ENCODE measurements around the gene HERC4. TPM values are rescaled to one million over a fixed set of nuclear protein-coding genes. Genes with fewer than 3 reads are reported as not detected.

The HERC4 gene
- total and polyA plus RNA-seq, 9 of the 15 experiments (the other 6 are each of a cell fraction or from before 2014, with no cell fraction given) = 12.5 to 33.5 (median 22.8) TPM

DNA sequence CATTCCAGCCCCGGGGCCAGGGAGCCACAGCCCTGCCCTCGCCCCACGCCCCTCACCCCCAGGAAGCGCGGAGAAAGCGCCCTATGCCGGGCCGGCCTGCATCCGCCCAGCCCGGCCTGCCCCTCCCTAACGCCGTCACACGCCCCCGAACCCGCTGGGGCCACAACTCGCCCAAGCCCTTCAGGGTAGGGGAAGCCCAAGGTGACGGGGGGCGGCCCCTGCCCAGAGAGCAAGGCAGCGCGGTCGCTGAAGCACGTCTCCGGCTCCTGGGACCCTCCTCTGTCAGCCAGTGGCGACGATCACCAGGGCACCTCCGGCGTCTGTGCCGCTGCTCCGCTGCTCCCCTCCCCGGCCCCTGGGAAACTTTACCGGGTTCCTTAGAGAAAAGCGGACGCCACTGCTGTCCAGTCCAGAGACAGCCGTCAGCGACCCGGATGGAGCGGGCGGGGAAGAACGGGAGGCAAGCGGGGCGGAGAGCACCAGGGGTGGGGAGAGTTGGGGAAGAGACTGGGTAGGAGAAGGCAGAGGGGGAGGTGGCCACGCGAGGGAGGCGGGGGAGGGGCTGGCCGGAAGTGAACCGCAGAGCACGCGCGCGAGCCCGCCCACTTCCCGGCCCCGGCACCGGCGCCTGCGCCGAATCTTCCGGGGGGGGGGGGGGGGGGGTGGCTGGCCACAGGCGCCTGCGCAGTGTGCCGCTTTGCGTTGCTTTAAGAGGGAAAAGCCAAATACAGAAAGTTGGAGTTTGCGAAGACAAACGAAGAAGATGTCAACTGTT lies at the start of gene HERC4 (continued):
- TF ChIP-seq, protein P1, sequence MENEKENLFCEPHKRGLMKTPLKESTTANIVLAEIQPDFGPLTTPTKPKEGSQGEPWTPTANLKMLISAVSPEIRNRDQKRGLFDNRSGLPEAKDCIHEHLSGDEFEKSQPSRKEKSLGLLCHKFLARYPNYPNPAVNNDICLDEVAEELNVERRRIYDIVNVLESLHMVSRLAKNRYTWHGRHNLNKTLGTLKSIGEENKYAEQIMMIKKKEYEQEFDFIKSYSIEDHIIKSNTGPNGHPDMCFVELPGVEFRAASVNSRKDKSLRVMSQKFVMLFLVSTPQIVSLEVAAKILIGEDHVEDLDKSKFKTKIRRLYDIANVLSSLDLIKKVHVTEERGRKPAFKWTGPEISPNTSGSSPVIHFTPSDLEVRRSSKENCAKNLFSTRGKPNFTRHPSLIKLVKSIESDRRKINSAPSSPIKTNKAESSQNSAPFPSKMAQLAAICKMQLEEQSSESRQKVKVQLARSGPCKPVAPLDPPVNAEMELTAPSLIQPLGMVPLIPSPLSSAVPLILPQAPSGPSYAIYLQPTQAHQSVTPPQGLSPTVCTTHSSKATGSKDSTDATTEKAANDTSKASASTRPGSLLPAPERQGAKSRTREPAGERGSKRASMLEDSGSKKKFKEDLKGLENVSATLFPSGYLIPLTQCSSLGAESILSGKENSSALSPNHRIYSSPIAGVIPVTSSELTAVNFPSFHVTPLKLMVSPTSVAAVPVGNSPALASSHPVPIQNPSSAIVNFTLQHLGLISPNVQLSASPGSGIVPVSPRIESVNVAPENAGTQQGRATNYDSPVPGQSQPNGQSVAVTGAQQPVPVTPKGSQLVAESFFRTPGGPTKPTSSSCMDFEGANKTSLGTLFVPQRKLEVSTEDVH (IDR thresholded peaks at IDR 0.05; ENCODE audit: low read depth, partially characterized antibody) = no peak
- peak; percentile 14 for TF ChIP-seq POLR2H (tag; IDR thresholded peaks at IDR 0.05; ENCODE audit: low read depth)
- TF ChIP-seq TAL1 (IDR thresholded peaks at IDR 0.05) = no peak
- TF ChIP-seq ZC3H11A (IDR thresholded peaks at IDR 0.05; ENCODE audit: low read depth, low read length) = no peak
- TF ChIP-seq, protein P2, sequence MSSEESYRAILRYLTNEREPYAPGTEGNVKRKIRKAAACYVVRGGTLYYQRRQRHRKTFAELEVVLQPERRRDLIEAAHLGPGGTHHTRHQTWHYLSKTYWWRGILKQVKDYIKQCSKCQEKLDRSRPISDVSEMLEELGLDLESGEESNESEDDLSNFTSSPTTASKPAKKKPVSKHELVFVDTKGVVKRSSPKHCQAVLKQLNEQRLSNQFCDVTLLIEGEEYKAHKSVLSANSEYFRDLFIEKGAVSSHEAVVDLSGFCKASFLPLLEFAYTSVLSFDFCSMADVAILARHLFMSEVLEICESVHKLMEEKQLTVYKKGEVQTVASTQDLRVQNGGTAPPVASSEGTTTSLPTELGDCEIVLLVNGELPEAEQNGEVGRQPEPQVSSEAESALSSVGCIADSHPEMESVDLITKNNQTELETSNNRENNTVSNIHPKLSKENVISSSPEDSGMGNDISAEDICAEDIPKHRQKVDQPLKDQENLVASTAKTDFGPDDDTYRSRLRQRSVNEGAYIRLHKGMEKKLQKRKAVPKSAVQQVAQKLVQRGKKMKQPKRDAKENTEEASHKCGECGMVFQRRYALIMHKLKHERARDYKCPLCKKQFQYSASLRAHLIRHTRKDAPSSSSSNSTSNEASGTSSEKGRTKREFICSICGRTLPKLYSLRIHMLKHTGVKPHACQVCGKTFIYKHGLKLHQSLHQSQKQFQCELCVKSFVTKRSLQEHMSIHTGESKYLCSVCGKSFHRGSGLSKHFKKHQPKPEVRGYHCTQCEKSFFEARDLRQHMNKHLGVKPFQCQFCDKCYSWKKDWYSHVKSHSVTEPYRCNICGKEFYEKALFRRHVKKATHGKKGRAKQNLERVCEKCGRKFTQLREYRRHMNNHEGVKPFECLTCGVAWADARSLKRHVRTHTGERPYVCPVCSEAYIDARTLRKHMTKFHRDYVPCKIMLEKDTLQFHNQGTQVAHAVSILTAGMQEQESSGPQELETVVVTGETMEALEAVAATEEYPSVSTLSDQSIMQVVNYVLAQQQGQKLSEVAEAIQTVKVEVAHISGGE (CRISPR knock-in tag; IDR thresholded peaks at IDR 0.05) = peak in 2 of 3 experiments; percentile 50 to 86; a peak in 3 of 6 replicates
- TF ChIP-seq ZNF3 (CRISPR knock-in tag; IDR thresholded peaks at IDR 0.05) = no peak
- peak; percentile 86 for TF ChIP-seq PHF8 (IDR thresholded peaks at IDR 0.05; ENCODE audit: borderline replicate concordance, low read length)
- peak; percentile 96 for TF ChIP-seq POLR2G (IDR thresholded peaks at IDR 0.05; ENCODE audit: low read depth, low read length)
- TF ChIP-seq NR2F6 (CRISPR knock-in tag; IDR thresholded peaks at IDR 0.05) = no peak
- no peak for TF ChIP-seq ZBTB1 (CRISPR knock-in tag; IDR thresholded peaks at IDR 0.05; ENCODE audit: borderline replicate concordance, low read depth)
- no peak for TF ChIP-seq CHCHD3 (CRISPR knock-in tag; IDR thresholded peaks at IDR 0.05)
- TF ChIP-seq FOXM1 (IDR thresholded peaks at IDR 0.05; ENCODE audit: low read depth) = 0 out of 2 replicates have a peak, but pooled peaks have one; percentile 7
- 0 out of 2 replicates have a peak, but pooled peaks have one; percentile 38 for TF ChIP-seq FOXM1 (CRISPR knock-in tag; IDR thresholded peaks at IDR 0.05; ENCODE audit: low read depth)
- TF ChIP-seq NEUROD1 (IDR thresholded peaks at IDR 0.05; ENCODE audit: borderline replicate concordance, low read depth, low read length, partially characterized antibody) = peak; percentile 55
- TF ChIP-seq BMI1 (IDR thresholded peaks at IDR 0.05; ENCODE audit: low read length) = no peak
- TF ChIP-seq, protein P3, sequence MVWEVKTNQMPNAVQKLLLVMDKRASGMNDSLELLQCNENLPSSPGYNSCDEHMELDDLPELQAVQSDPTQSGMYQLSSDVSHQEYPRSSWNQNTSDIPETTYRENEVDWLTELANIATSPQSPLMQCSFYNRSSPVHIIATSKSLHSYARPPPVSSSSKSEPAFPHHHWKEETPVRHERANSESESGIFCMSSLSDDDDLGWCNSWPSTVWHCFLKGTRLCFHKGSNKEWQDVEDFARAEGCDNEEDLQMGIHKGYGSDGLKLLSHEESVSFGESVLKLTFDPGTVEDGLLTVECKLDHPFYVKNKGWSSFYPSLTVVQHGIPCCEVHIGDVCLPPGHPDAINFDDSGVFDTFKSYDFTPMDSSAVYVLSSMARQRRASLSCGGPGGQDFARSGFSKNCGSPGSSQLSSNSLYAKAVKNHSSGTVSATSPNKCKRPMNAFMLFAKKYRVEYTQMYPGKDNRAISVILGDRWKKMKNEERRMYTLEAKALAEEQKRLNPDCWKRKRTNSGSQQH (CRISPR knock-in tag; IDR thresholded peaks at IDR 0.05) = no peak
- TF ChIP-seq TAF9B (IDR thresholded peaks at IDR 0.05; ENCODE audit: partially characterized antibody) = peak; percentile 55
- no peak for TF ChIP-seq CEBPG (CRISPR knock-in tag; IDR thresholded peaks at IDR 0.05)
- no peak for TF ChIP-seq CEBPG (tag; conservative IDR thresholded peaks at IDR 0.05 in 1 of 2, IDR thresholded peaks at IDR 0.05 in 1 of 2)
- TF ChIP-seq XRCC4 (IDR thresholded peaks at IDR 0.05; ENCODE audit: extremely low read depth, insufficient read depth, insufficient read length) = no peak
